ENCODE data around the gene F10.

DNA sequence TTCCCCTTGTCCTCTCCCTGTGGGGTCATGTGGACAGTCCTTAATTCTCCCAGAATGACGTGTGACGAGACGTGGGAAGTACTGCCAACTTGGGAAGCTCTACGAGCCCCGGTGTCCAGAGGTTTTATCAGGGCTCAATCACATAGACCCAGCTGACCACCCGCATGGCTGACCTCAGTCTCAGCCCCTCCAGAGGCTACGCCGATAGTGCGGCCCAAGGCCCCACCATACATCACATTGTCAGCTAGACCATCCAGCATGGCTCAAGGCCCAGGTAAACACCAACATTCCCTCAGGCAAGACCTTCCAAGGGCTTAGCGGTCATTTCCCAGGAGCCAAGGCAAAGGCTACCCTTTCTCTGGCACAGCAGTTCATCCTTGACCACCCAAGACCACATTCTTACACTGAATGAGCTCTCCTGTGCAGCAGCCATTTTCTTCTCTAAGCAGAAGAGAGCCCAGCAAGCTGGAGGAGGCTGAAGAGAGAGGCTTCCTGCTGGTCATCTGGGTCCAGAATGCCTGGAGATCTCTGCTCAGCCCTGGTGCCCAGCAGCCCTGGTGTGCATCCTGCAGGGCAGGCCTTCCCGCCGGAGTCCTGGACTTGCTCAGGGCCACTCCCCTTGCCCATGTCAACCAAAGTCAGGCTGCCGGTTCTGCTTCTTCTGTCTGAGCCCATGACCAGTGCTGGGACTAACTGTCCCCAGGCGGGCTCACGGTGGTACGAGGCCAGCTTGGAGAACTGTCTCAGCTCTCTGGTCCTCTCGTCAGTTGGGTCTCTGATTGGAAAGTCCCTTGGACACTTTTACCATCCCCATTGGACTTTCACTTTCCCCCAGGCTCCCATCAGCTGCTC, 7.9 kb upstream of the F10 start:
- TF ChIP-seq, protein P1, sequence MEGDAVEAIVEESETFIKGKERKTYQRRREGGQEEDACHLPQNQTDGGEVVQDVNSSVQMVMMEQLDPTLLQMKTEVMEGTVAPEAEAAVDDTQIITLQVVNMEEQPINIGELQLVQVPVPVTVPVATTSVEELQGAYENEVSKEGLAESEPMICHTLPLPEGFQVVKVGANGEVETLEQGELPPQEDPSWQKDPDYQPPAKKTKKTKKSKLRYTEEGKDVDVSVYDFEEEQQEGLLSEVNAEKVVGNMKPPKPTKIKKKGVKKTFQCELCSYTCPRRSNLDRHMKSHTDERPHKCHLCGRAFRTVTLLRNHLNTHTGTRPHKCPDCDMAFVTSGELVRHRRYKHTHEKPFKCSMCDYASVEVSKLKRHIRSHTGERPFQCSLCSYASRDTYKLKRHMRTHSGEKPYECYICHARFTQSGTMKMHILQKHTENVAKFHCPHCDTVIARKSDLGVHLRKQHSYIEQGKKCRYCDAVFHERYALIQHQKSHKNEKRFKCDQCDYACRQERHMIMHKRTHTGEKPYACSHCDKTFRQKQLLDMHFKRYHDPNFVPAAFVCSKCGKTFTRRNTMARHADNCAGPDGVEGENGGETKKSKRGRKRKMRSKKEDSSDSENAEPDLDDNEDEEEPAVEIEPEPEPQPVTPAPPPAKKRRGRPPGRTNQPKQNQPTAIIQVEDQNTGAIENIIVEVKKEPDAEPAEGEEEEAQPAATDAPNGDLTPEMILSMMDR (IDR thresholded peaks at IDR 0.05) = no peak
- no peak for TF ChIP-seq POLR2A (IDR thresholded peaks at IDR 0.05)
